Ishikawa (cell line): ENCODE results near the gene WSB1.

Experiments
- YY1 ChIP-seq: IDR thresholded peaks from 2 replicates; pipeline ENCODE4 v1.6.1; 2012; ENCODE audit warnings: low read depth
- ZBTB7A ChIP-seq: IDR thresholded peaks from 2 replicates; pipeline ENCODE4 v1.6.1; 2012; ENCODE audit warnings: low read depth

- TF ChIP-seq YY1 (no peak), ZBTB7A (no peak)
Observed at GRCh38 chr17:27320222-27320560, 26.3 kb downstream of the WSB1 start.
